GM12878 (cell line): ENCODE data around the gene TET2.

ENCODE experiments used
- ATF3 ChIP-seq: IDR thresholded peaks from 2 replicates; pipeline ENCODE4 v1.6.1; 2011; ENCODE audit warnings: low read depth, mild to moderate bottlenecking, low read length, moderate library complexity, borderline replicate concordance; ENCODE audit errors: extremely low read depth
- BCL11A ChIP-seq: IDR thresholded peaks from 2 replicates; pipeline ENCODE4 v1.6.1; 2011; ENCODE audit warnings: low read depth, low read length
- BCLAF1 ChIP-seq: fragments of 450-650 bp; IDR thresholded peaks from 2 replicates; pipeline ENCODE4 v1.6.1; 2017; ENCODE audit warnings: antibody characterized with exemption, mild to moderate bottlenecking, moderate library complexity
- BHLHE40 ChIP-seq, 2 experiments: fragments of 450-650 bp in 1 of 2; IDR thresholded peaks; 2 replicates each; pipeline ENCODE4 v1.6.1; 2011 to 2017; ENCODE audit warnings: low read depth in 2 of 2, borderline replicate concordance in 1 of 2, improper control_type of control experiment in 1 of 2, low read length in 1 of 2, mild to moderate bottlenecking in 1 of 2
- POLR2A ChIP-seq: IDR thresholded peaks from 2 replicates; pipeline ENCODE4 v1.6.1; 2011; ENCODE audit warnings: low read depth, mild to moderate bottlenecking, low read length
- POLR2AphosphoS5 ChIP-seq: IDR thresholded peaks from 2 replicates; pipeline ENCODE4 v1.6.1; 2011; ENCODE audit warnings: mild to moderate bottlenecking, low read length, inconsistent platforms
- TBL1XR1 ChIP-seq: IDR thresholded peaks from 2 replicates; pipeline ENCODE4 v1.6.1; 2012; ENCODE audit warnings: low read depth, low read length, improper control_type of control experiment
- TF ChIP-seq, protein P1 (sequence below), 3 experiments: IDR thresholded peaks in 2 of 3; conservative IDR thresholded peaks in 1 of 3; 2 replicates each; pipeline ENCODE4 v1.5.1; 2011; ENCODE audit warnings: low read depth in 3 of 3, low read length in 3 of 3, mild to moderate bottlenecking in 3 of 3, control low read depth in 2 of 3, moderate library complexity in 2 of 3, inconsistent platforms in 1 of 3, mixed read lengths in 1 of 3; ENCODE audit not compliant: control insufficient read depth in 2 of 3, insufficient read depth in 1 of 3; ENCODE audit errors: extremely low read depth in 1 of 3

- TF ChIP-seq, protein P1, sequence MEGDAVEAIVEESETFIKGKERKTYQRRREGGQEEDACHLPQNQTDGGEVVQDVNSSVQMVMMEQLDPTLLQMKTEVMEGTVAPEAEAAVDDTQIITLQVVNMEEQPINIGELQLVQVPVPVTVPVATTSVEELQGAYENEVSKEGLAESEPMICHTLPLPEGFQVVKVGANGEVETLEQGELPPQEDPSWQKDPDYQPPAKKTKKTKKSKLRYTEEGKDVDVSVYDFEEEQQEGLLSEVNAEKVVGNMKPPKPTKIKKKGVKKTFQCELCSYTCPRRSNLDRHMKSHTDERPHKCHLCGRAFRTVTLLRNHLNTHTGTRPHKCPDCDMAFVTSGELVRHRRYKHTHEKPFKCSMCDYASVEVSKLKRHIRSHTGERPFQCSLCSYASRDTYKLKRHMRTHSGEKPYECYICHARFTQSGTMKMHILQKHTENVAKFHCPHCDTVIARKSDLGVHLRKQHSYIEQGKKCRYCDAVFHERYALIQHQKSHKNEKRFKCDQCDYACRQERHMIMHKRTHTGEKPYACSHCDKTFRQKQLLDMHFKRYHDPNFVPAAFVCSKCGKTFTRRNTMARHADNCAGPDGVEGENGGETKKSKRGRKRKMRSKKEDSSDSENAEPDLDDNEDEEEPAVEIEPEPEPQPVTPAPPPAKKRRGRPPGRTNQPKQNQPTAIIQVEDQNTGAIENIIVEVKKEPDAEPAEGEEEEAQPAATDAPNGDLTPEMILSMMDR (IDR thresholded peaks at IDR 0.05 in 2 of 3, conservative IDR thresholded peaks at IDR 0.05 in 1 of 3; ENCODE audit: control insufficient read depth in 2 of 3, extremely low read depth in 1 of 3, insufficient read depth in 1 of 3, low read depth in 3 of 3, low read length in 3 of 3): no peak
- no peak for TF ChIP-seq POLR2AphosphoS5
- TF ChIP-seq ATF3: no peak
- no peak for TF ChIP-seq BCLAF1
- no peak for TF ChIP-seq POLR2A
- TF ChIP-seq BCL11A: no peak
- TF ChIP-seq TBL1XR1: no peak
- no peak for TF ChIP-seq BHLHE40 (IDR thresholded peaks at IDR 0.05; ENCODE audit: borderline replicate concordance in 1 of 2, low read depth in 2 of 2, low read length in 1 of 2)
These were observed 29.9 kb upstream of the TET2 start for GRCh38 chr4:105116616-105117319.
